Adrenal gland (tissue), 12 donors: ENCODE measurements around the gene NPR1. TPM values are rescaled to one million over a fixed set of nuclear protein-coding genes. Genes with fewer than 3 reads are reported as not detected.
A peak's percentile ranks its signal among the peaks of the same experiment; 100 is the strongest.

Experiments
- DNase-seq, 7 donors: peaks; one replicate each; pipeline ENCODE4 v3.0.0-alpha.2; 2019 to 2020
- H3K27ac ChIP-seq, 5 donors: fragments of 200-600 bp; sonication (generic) in 4 of 5; 1 replicate in 3 of 5; 2 replicates in 2 of 5; pipeline versions ENCODE4 v1.5.1 to v1.8.0; 2016 to 2020; ENCODE audit warnings: mild to moderate bottlenecking in 1 of 5
- H3K27me3 ChIP-seq: fragments of 200-600 bp; 2 replicates; pipeline ENCODE4 v1.8.0; 2021
- H3K36me3 ChIP-seq, 2 donors: fragments of 200-600 bp; replicated peaks in 1 of 2; 1 replicate in 1 of 2; 2 replicates in 1 of 2; pipeline versions ENCODE4 v1.5.1 to v1.8.0; 2018 to 2022
- H3K4me1 ChIP-seq, 2 donors: fragments of 200-600 bp; replicated peaks in 1 of 2; 1 replicate in 1 of 2; 2 replicates in 1 of 2; pipeline versions ENCODE4 v1.5.1 to v1.8.0; 2018 to 2021
- H3K4me3 ChIP-seq, 4 donors: fragments of 200-600 bp; sonication (generic) in 3 of 4; one replicate each; pipeline ENCODE4 v1.5.1; 2016 to 2018
- H3K9me3 ChIP-seq, 3 donors: fragments of 200-600 bp; sonication (generic) in 1 of 3; replicated peaks in 1 of 3; 1 replicate in 2 of 3; 2 replicates in 1 of 3; pipeline versions ENCODE4 v1.5.1 to v1.8.0; 2016 to 2021
- CTCF ChIP-seq, 6 experiments: fragments of 450-650 bp in 4 of 6; fragments of 200-600 bp in 2 of 6; sonication (generic) in 1 of 6; IDR thresholded peaks; 1 replicate in 5 of 6; 2 replicates in 1 of 6; pipeline versions ENCODE4 v1.5.1 to v1.8.0; 2016 to 2021; ENCODE audit warnings: antibody characterized with exemption in 6 of 6, mild to moderate bottlenecking in 2 of 6, moderate library complexity in 1 of 6
- POLR2A ChIP-seq, 2 donors: fragments of 450-650 bp; IDR thresholded peaks; one replicate each; pipeline ENCODE4 v1.6.1; 2017; ENCODE audit warnings: antibody characterized with exemption in 2 of 2, mild to moderate bottlenecking in 2 of 2, moderate library complexity in 1 of 2
- WGBS, 4 donors: extraction: QIAGEN DNeasy Blood & Tissue Kit in 2 of 4; methylation state at CpG; one replicate each; pipeline versions ENCODE4 v1.1.5 to v1.1.7; 2013 to 2017; 5-methylcytosine and 5-hydroxymethylcytosine counted together
- intact Hi-C, 2 donors: fragments of 100-400 bp; cut with DNase I; formaldehyde crosslinking; loops; one replicate each; pipeline versions ENCODE4 v1.14.1 to v1.15.0; 2022 to 2023
- polyA plus RNA-seq, 3 donors: library from polyadenylated mRNA; stranded (reverse); fragments of 200-250 nt in 2 of 3; fragments of 350-450 nt in 1 of 3; fragmentation: Illumina TruSeq in 1 of 3; extraction: RNeasy Lipid Tissue Mini Kit (QIAGEN cat#74804) in 1 of 3; gene quantifications; one replicate each; pipeline ENCODE4 v1.2.3, GENCODE V29; 2013 to 2014
- total RNA-seq, 9 donors: library from RNA; depleted of rRNA in 4 of 9; stranded (reverse); fragments of >200 nt in 4 of 9; fragments of 120-200 nt in 1 of 9; fragmentation: NEBNext Ultra II Directional in 1 of 9; extraction: Animal tissue kit (Norgen Biotek cat#: 25700) in 1 of 9; gene quantifications; one replicate each; pipeline versions ENCODE4 v1.1.0 to v1.2.4, GENCODE V29; 2013 to 2023
- donor health status: healthy with polysubstance abuse.
- donor health status: Bipolar disorder and iron deficiency.
- donor health status: DM: yes; HTN: yes; CAD: no.
- donor health status: DM: no; HTN: no; CAD: no.
- donor health status: DM: no; HTN: no; CAD: no.
- donor health status: DM: yes; HTN: yes; CAD: no.

NPR1 gene
- total and polyA plus RNA-seq, 12 donors = 7.9 to 47.9 (median 19.6) TPM

GRCh38 chr1:153682730-153683129, 4.2 kb downstream of the NPR1 start:
- TF ChIP-seq CTCF (IDR thresholded peaks at IDR 0.05) = no peak
- TF ChIP-seq POLR2A (IDR thresholded peaks at IDR 0.05) = no peak
- Histone ChIP-seq H3K9me3 (no peaks in the 10 kb centered on the region), H3K27me3 (no peaks in the 10 kb centered on the region), H3K4me1 (peaks cover 20 to 24% of the 10 kb centered on the region in 2 donors), H3K27ac (no peak overlapping the region), H3K4me3 (no peak overlapping the region), H3K36me3 (no peaks in the 10 kb centered on the region)
- DNase-seq = no peak
- 90 to 95% (median 93%) methylated on average over 4 to 7 of the region's 7 CpGs for WGBS, 4 donors
- intact Hi-C loops = loop anchor here (5.0 to 10.0 kb wide), 3 partner anchors 70 to 302 kb away; partner anchors contain the start of gene RAB13 (in 1 of the 2)

GRCh38 chr1:153683854-153684253, 5.4 kb downstream of the NPR1 start:
- Histone ChIP-seq H3K27ac (no peak overlapping the region), H3K9me3 (no peaks in the 10 kb centered on the region), H3K27me3 (no peaks in the 10 kb centered on the region), H3K4me1 (peaks cover 9 to 15% of the 10 kb centered on the region in 2 donors), H3K36me3 (no peaks in the 10 kb centered on the region), H3K4me3 (no peak overlapping the region)
- 84 to 89% (median 86%) methylated on average over 5 of the region's 5 CpGs for WGBS, 4 donors
- intact Hi-C loops = loop anchor here (5.0 to 10.0 kb wide), 3 partner anchors 68 to 301 kb away; partner anchors contain the start of gene RAB13 (in 1 of the 2)
- TF ChIP-seq CTCF (IDR thresholded peaks at IDR 0.05) (no peak), POLR2A (IDR thresholded peaks at IDR 0.05) (no peak)
- DNase-seq = no peak

- H3K9me3 ChIP-seq = no peaks in the 10 kb centered on the region
- peak overlapping the region in 2 of 5 donors; percentile 41 to 71 for H3K27ac ChIP-seq
- peaks cover 0 to 4% of the 10 kb centered on the region in 2 donors for H3K4me1 ChIP-seq
- peak overlapping the region in 1 of 4 donors; percentile 35 for H3K4me3 ChIP-seq
- H3K27me3 ChIP-seq = no peaks in the 10 kb centered on the region
- intact Hi-C loops = loop anchor here (5.0 to 10.0 kb wide), 3 partner anchors 67 to 300 kb away; partner anchors contain the start of gene RAB13 (in 1 of the 2)
- TF ChIP-seq POLR2A (IDR thresholded peaks at IDR 0.05) (peak in 1 of 2 donors; percentile 11), CTCF (IDR thresholded peaks at IDR 0.05) (no peak)
- 35 to 59% (median 45%) methylated on average over 11 to 12 of the region's 12 CpGs for WGBS, 4 donors
- H3K36me3 ChIP-seq = no peaks in the 10 kb centered on the region
- peak in 5 of 7 donors; percentile 43 to 65 (median 56) for DNase-seq
These were observed 6.4 kb downstream of the NPR1 start for GRCh38 chr1:153684892-153685291.

DNA sequence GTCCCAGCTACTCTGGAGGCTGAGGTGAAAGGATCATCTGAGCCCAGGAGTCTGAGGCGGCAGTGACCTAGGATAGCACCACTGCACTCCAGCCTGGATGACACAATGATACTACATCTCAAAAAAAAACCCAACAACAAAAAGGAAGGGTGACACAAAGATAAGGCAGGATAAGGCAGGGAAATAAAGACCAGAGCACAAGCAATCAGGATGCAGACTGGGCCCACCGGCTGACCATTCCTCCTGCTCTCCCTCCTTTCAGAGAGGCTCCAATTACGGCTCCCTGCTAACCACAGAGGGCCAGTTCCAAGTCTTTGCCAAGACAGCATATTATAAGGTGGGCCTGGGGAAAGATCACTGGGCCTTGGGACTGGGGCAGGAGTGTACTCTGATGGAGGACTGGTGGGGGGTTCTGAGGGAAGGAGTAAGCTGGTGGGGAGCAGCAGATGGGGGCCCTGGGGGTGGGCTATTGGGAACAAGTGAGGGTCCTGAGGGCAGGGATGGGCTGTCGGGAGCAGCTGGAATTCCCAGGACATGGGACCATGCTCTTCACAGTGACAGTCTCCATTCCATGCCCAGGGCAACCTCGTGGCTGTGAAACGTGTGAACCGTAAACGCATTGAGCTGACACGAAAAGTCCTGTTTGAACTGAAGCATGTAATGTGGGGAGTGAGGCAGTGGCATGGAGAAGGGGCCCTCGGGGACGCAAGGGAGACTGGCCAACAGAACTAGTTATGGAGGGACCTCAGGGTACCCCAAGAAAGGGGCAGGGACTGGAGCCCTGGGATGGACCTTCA, 7.3 kb downstream of the NPR1 start:
- TF ChIP-seq CTCF (IDR thresholded peaks at IDR 0.05) = no peak
- no peak for TF ChIP-seq POLR2A (IDR thresholded peaks at IDR 0.05)
- H3K4me3 ChIP-seq = no peak overlapping the region
- H3K27me3 ChIP-seq = no peaks in the 10 kb centered on the region
- peaks cover 0 to 4% of the 10 kb centered on the region in 2 donors for H3K4me1 ChIP-seq
- WGBS, 4 donors = 87 to 92% (median 89%) methylated on average over 11 of the region's 11 CpGs
- peak overlapping the region in 2 of 5 donors; percentile 41 to 71 for H3K27ac ChIP-seq
- no peaks in the 10 kb centered on the region for H3K36me3 ChIP-seq
- DNase-seq = no peak
- intact Hi-C loops = loop anchor here in 1 of 2 donors (10.0 kb wide), 1 partner anchor 299 kb away; the partner anchor contains the start of gene RAB13
- H3K9me3 ChIP-seq = no peaks in the 10 kb centered on the region
